BLaER1 treated with 17β-estradiol and CSF1 and Interleukin-3, amounts not matched to agents 10 nM and 100 nM (cell line): Measurements from ENCODE around the gene ZBTB37.

Experiments
- H3K27ac ChIP-seq, 11 experiments: shearing (Covaris generic); formaldehyde crosslinking; 2 replicates each; pipeline ENCODE4 v1.8.1; 2022
- H3K27me3 ChIP-seq, 11 experiments: shearing (Covaris generic); formaldehyde crosslinking; 2 replicates each; pipeline ENCODE4 v1.8.1; 2022
- H3K36me3 ChIP-seq, 11 experiments: shearing (Covaris generic); formaldehyde crosslinking; 2 replicates each; pipeline ENCODE4 v1.8.1; 2022
- H3K4me1 ChIP-seq, 10 experiments: shearing (Covaris generic); formaldehyde crosslinking; 2 replicates each; pipeline ENCODE4 v1.8.1; 2022
- H3K4me2 ChIP-seq, 11 experiments: shearing (Covaris generic); formaldehyde crosslinking; 2 replicates each; pipeline ENCODE4 v1.8.1; 2022
- H3K4me3 ChIP-seq, 10 experiments: shearing (Covaris generic); formaldehyde crosslinking; 2 replicates each; pipeline ENCODE4 v1.8.1; 2022
- H3K9ac ChIP-seq, 11 experiments: shearing (Covaris generic); formaldehyde crosslinking; 2 replicates each; pipeline ENCODE4 v1.8.1; 2022
- H3K9me3 ChIP-seq, 11 experiments: shearing (Covaris generic); formaldehyde crosslinking; replicated peaks in 1 of 11; 2 replicates each; pipeline ENCODE4 v1.8.1; 2022
- H4K20me1 ChIP-seq, 11 experiments: shearing (Covaris generic); formaldehyde crosslinking; 2 replicates each; pipeline ENCODE4 v1.8.1; 2022
- Cebpa-rat ChIP-seq, 11 experiments: shearing (Covaris generic); IDR thresholded peaks; 2 replicates each; pipeline ENCODE4 v1.8.1; 2022

Gene ZBTB37

GRCh38 chr1:173868266-173869020, at the start of gene ZBTB37:
Gene ZBTB37, plus strand, starts transcription at chr1:173868380. Its CDS starts 1,846 bp downstream, at chr1:173870226.
- peaks cover 35 to 42% (median 38%) of the 10 kb centered on the region in 11 experiments; a peak in 21 of 22 replicates for H4K20me1 ChIP-seq
- peak within 1 kb of the TSS; percentile 64 to 98 (median 91) for H3K4me3 ChIP-seq
- peaks cover 38 to 55% (median 44%) of the 10 kb centered on the region in 11 experiments for H3K36me3 ChIP-seq
- peak within 1 kb of the TSS; percentile 89 to 97 (median 94) for H3K27ac ChIP-seq
- peaks cover 45 to 70% (median 60%) of the 10 kb centered on the region in 10 experiments for H3K4me1 ChIP-seq
- H3K9me3 ChIP-seq: no peaks in the 10 kb centered on the region; a peak in 1 of 22 replicates
- H3K9ac ChIP-seq: peak within 1 kb of the TSS; percentile 90 to 98 (median 93)
- H3K4me2 ChIP-seq: peak within 1 kb of the TSS; percentile 86 to 97 (median 91)
- no peak for TF ChIP-seq Cebpa-rat (IDR thresholded peaks at IDR 0.05)
- H3K27me3 ChIP-seq: no peaks in the 10 kb centered on the region

- Histone ChIP-seq H3K4me1 (peaks cover 14 to 26% (median 23%) of the 10 kb centered on the region in 10 experiments), H3K36me3 (peaks cover 10 to 60% (median 54%) of the 10 kb centered on the region in 11 experiments), H3K4me3 (no peak overlapping the region), H3K4me2 (no peak overlapping the region), H3K27me3 (no peaks in the 10 kb centered on the region), H4K20me1 (peaks cover 0 to 7% (median 0%) of the 10 kb centered on the region in 11 experiments; a peak in 2 of 22 replicates), H3K9ac (no peak overlapping the region), H3K27ac (no peak overlapping the region), H3K9me3 (peaks cover 0 to 56% (median 43%) of the 10 kb centered on the region in 11 experiments; a peak in 21 of 22 replicates)
- TF ChIP-seq Cebpa-rat (IDR thresholded peaks at IDR 0.05): no peak
These were observed 49.7 kb upstream of the ZBTB37 start for GRCh38 chr1:173818459-173818858.

- H3K36me3 ChIP-seq: peaks cover 10 to 56% (median 45%) of the 10 kb centered on the region in 11 experiments
- H3K4me2 ChIP-seq: peak overlapping the region in 10 of 11 experiments; percentile 26 to 97 (median 87); a peak in 14 of 22 replicates
- peaks cover 0 to 27% (median 23%) of the 10 kb centered on the region in 11 experiments; a peak in 20 of 22 replicates for H3K9me3 ChIP-seq
These were observed 46.5 kb upstream of the ZBTB37 start for GRCh38 chr1:173821680-173822079.

GRCh38 chr1:173823781-173824314, 44.3 kb upstream of the ZBTB37 start:
- no peaks in the 10 kb centered on the region for H3K27me3 ChIP-seq
- peak overlapping the region; percentile 79 to 93 (median 89) for H3K27ac ChIP-seq
- H4K20me1 ChIP-seq: peaks cover 0 to 7% (median 0%) of the 10 kb centered on the region in 11 experiments; a peak in 2 of 22 replicates
- H3K9ac ChIP-seq: peak overlapping the region; percentile 84 to 93 (median 88)
- peak overlapping the region; percentile 77 to 94 (median 86) for H3K4me3 ChIP-seq
- peaks cover 30 to 57% (median 47%) of the 10 kb centered on the region in 10 experiments for H3K4me1 ChIP-seq
- peak overlapping the region; percentile 66 to 97 (median 89) for H3K4me2 ChIP-seq
- TF ChIP-seq Cebpa-rat (IDR thresholded peaks at IDR 0.05): no peak
- H3K36me3 ChIP-seq: peaks cover 2 to 48% (median 27%) of the 10 kb centered on the region in 11 experiments
- H3K9me3 ChIP-seq: peaks cover 0 to 8% (median 4%) of the 10 kb centered on the region in 11 experiments; a peak in 12 of 22 replicates

More at GRCh38 chr1:173821680-173822079, 46.5 kb upstream of the ZBTB37 start:
- Histone ChIP-seq H3K27ac (no peak overlapping the region), H3K9ac (0 out of 22 replicates have a peak overlapping the region, but pooled peaks of 1 of the 11 experiments have one; percentile 38), H4K20me1 (peaks cover 0 to 7% (median 0%) of the 10 kb centered on the region in 11 experiments; a peak in 2 of 22 replicates), H3K4me1 (peaks cover 22 to 42% (median 39%) of the 10 kb centered on the region in 10 experiments), H3K27me3 (no peaks in the 10 kb centered on the region), H3K4me3 (0 out of 20 replicates have a peak overlapping the region, but pooled peaks of 1 of the 10 experiments have one; percentile 8)
- no peak for TF ChIP-seq Cebpa-rat (IDR thresholded peaks at IDR 0.05)

- H3K9me3 ChIP-seq: peaks cover 0 to 1% (median 0%) of the 10 kb centered on the region in 11 experiments; a peak in 2 of 22 replicates
- H3K9ac ChIP-seq: peak within 1 kb of the TSS; percentile 84 to 93 (median 88)
- H3K4me2 ChIP-seq: peak within 1 kb of the TSS; percentile 66 to 97 (median 89)
- H3K36me3 ChIP-seq: peaks cover 0 to 48% (median 21%) of the 10 kb centered on the region in 11 experiments; a peak in 21 of 22 replicates
- peaks cover 0 to 7% (median 0%) of the 10 kb centered on the region in 11 experiments; a peak in 2 of 22 replicates for H4K20me1 ChIP-seq
- H3K27me3 ChIP-seq: no peaks in the 10 kb centered on the region
- H3K27ac ChIP-seq: peak within 1 kb of the TSS; percentile 79 to 93 (median 89)
- H3K4me3 ChIP-seq: peak within 1 kb of the TSS; percentile 77 to 94 (median 86)
- H3K4me1 ChIP-seq: peaks cover 30 to 57% (median 47%) of the 10 kb centered on the region in 10 experiments
- TF ChIP-seq Cebpa-rat (IDR thresholded peaks at IDR 0.05): no peak
These were observed 43.7 kb upstream of the ZBTB37 start, which contains the start of the genes CENPL and DARS2 for GRCh38 chr1:173824315-173825081. Gene CENPL, minus strand, starts transcription at chr1:173824883. Its CDS starts 13,584 bp downstream, at chr1:173811299. Gene DARS2, plus strand, starts transcription at chr1:173824673. Its CDS starts 557 bp downstream, at chr1:173825230.

- Histone ChIP-seq H3K27me3 (no peaks in the 10 kb centered on the region), H3K9me3 (no peaks in the 10 kb centered on the region), H3K36me3 (peaks cover 4 to 52% (median 27%) of the 10 kb centered on the region in 11 experiments; a peak in 21 of 22 replicates), H3K27ac (no peak overlapping the region), H3K9ac (no peak overlapping the region), H3K4me3 (no peak overlapping the region), H3K4me1 (peaks cover 24 to 41% (median 32%) of the 10 kb centered on the region in 10 experiments), H4K20me1 (no peaks in the 10 kb centered on the region), H3K4me2 (peak overlapping the region in 8 of 11 experiments; percentile 14 to 78 (median 40); a peak in 10 of 22 replicates)
- no peak for TF ChIP-seq Cebpa-rat (IDR thresholded peaks at IDR 0.05)
These were observed 40.6 kb upstream of the ZBTB37 start for GRCh38 chr1:173827611-173828010.

GRCh38 chr1:173832748-173833147, 35.4 kb upstream of the ZBTB37 start:
- no peaks in the 10 kb centered on the region for H3K9me3 ChIP-seq
- H3K4me3 ChIP-seq: no peak overlapping the region
- H3K4me1 ChIP-seq: peaks cover 0 to 6% (median 0%) of the 10 kb centered on the region in 10 experiments; a peak in 1 of 20 replicates
- no peak for TF ChIP-seq Cebpa-rat (IDR thresholded peaks at IDR 0.05)
- H3K36me3 ChIP-seq: peaks cover 46 to 96% (median 76%) of the 10 kb centered on the region in 11 experiments
- H3K27ac ChIP-seq: no peak overlapping the region
- no peak overlapping the region for H3K9ac ChIP-seq
- no peaks in the 10 kb centered on the region for H3K27me3 ChIP-seq
- no peak overlapping the region for H3K4me2 ChIP-seq
- no peaks in the 10 kb centered on the region for H4K20me1 ChIP-seq

- no peak overlapping the region for H3K4me3 ChIP-seq
- no peak overlapping the region for H3K9ac ChIP-seq
- H3K27me3 ChIP-seq: no peaks in the 10 kb centered on the region
- H3K27ac ChIP-seq: no peak overlapping the region
- H3K4me1 ChIP-seq: no peaks in the 10 kb centered on the region
- peaks cover 0 to 4% (median 0%) of the 10 kb centered on the region in 11 experiments; a peak in 4 of 22 replicates for H4K20me1 ChIP-seq
- H3K36me3 ChIP-seq: peaks cover 64 to 93% (median 83%) of the 10 kb centered on the region in 11 experiments
- H3K4me2 ChIP-seq: no peak overlapping the region
- no peak for TF ChIP-seq Cebpa-rat (IDR thresholded peaks at IDR 0.05)
- no peaks in the 10 kb centered on the region for H3K9me3 ChIP-seq
These were observed 16.1 kb upstream of the ZBTB37 start for GRCh38 chr1:173852105-173852504.
